IMR-90 (cell line): ENCODE data around the gene ETS1. TPM values are rescaled to one million over a fixed set of nuclear protein-coding genes. Genes with fewer than 3 reads are reported as not detected.

Source experiments
- ATAC-seq: fragments of 200-7000 bp; cut with Tn5 transposase; 2 replicates; pipeline ENCODE4 v1.9.1; 2020; ENCODE audit warnings: low read depth, mild to moderate bottlenecking, moderate library complexity
- BruUV-seq: library from RNA; stranded (reverse); fragments of 400-500 nt; replicated peaks from 2 replicates; lab custom pipeline; 2021; lab: Mats Ljungman, UMichigan
- CTCF ChIA-PET: fragments of 300-600 bp; formaldehyde crosslinking; extraction: SDS; loops from one replicate; lab custom pipeline; 2021; ENCODE audit warnings: antibody characterized with exemption; lab: Yijun Ruan, JAX
- POLR2A ChIA-PET: fragments of 300-600 bp; sonication (Branson Sonifier 250); formaldehyde crosslinking; loops from one replicate; lab custom pipeline; 2022; ENCODE audit warnings: antibody characterized with exemption; ENCODE audit not compliant: unreplicated experiment; lab: Charles Lee
- DNase-seq: peaks from one replicate; pipeline ENCODE4 v3.0.0; 2013
- H2AFZ ChIP-seq: replicated peaks from 2 replicates; pipeline ENCODE3; 2013; ENCODE audit warnings: low read length, mild to moderate bottlenecking; ENCODE audit not compliant: poor library complexity
- H2AK5ac ChIP-seq: 2 replicates; pipeline ENCODE4 v1.6.1; 2013; ENCODE audit warnings: low read depth, low read length, inconsistent platforms
- H2AK9ac ChIP-seq: replicated peaks from 2 replicates; pipeline ENCODE3; 2013; ENCODE audit warnings: mild to moderate bottlenecking, low read depth, low read length, moderate library complexity; ENCODE audit not compliant: poor library complexity
- H2BK120ac ChIP-seq: 2 replicates; pipeline ENCODE4 v1.6.1; 2013; ENCODE audit warnings: low read depth, low read length, inconsistent platforms
- H2BK15ac ChIP-seq: 3 replicates; pipeline ENCODE4 v1.6.1; 2013; ENCODE audit warnings: low read depth, low read length, inconsistent platforms
- H2BK20ac ChIP-seq: 2 replicates; pipeline ENCODE4 v1.6.1; 2013; ENCODE audit warnings: low read depth, mild to moderate bottlenecking, inconsistent platforms, low read length, moderate library complexity
- H2BK5ac ChIP-seq: 2 replicates; pipeline ENCODE4 v1.6.1; 2013; ENCODE audit warnings: mild to moderate bottlenecking, low read depth, low read length, inconsistent platforms; ENCODE audit not compliant: poor library complexity, severe bottlenecking
- H3K14ac ChIP-seq: replicated peaks from 2 replicates; pipeline ENCODE4 v1.6.1; 2013; ENCODE audit warnings: low read depth, low read length, inconsistent platforms
- H3K18ac ChIP-seq: 2 replicates; pipeline ENCODE4 v1.6.1; 2013; ENCODE audit warnings: low read depth, low read length, control low read depth
- H3K23ac ChIP-seq: 2 replicates; pipeline ENCODE4 v1.6.1; 2013; ENCODE audit warnings: low read depth, low read length, inconsistent platforms
- H3K27ac ChIP-seq: 2 replicates; pipeline ENCODE4 v1.5.1; 2013; ENCODE audit warnings: mild to moderate bottlenecking, control low read depth, low read length; ENCODE audit not compliant: insufficient read depth
- H3K27me3 ChIP-seq: 2 replicates; pipeline ENCODE4 v1.6.1; 2013; ENCODE audit warnings: low read length; ENCODE audit not compliant: control insufficient read depth, insufficient read depth
- H3K36me3 ChIP-seq: 2 replicates; pipeline ENCODE4 v1.6.1; 2013; ENCODE audit warnings: low read length, mixed read lengths; ENCODE audit not compliant: control insufficient read depth, insufficient read depth
- H3K4ac ChIP-seq: 2 replicates; pipeline ENCODE4 v1.6.1; 2013; ENCODE audit warnings: low read depth, low read length, inconsistent platforms
- H3K4me1 ChIP-seq: 2 replicates; pipeline ENCODE4 v1.6.1; 2013; ENCODE audit warnings: low read length, mixed read lengths; ENCODE audit not compliant: control insufficient read depth, insufficient read depth
- H3K4me2 ChIP-seq: 2 replicates; pipeline ENCODE4 v1.6.1; 2013; ENCODE audit warnings: low read depth, mild to moderate bottlenecking, control low read depth, low read length, moderate library complexity
- H3K4me3 ChIP-seq: 2 replicates; pipeline ENCODE4 v1.5.1; 2013; ENCODE audit warnings: low read depth, mild to moderate bottlenecking, control low read depth, low read length, moderate library complexity; ENCODE audit not compliant: insufficient read depth
- H3K56ac ChIP-seq: 2 replicates; pipeline ENCODE4 v1.6.1; 2013; ENCODE audit warnings: low read length, inconsistent platforms; ENCODE audit not compliant: insufficient read depth; ENCODE audit errors: extremely low read depth
- H3K79me1 ChIP-seq, 2 experiments: 2 replicates each; pipeline ENCODE4 v1.6.1; 2013; ENCODE audit warnings: low read length in 2 of 2, inconsistent platforms in 1 of 2, low read depth in 1 of 2
- H3K9ac ChIP-seq: 2 replicates; pipeline ENCODE4 v1.6.1; 2013; ENCODE audit warnings: low read depth, low read length, control low read depth
- H3K9me1 ChIP-seq: 2 replicates; pipeline ENCODE4 v1.6.1; 2013; ENCODE audit warnings: low read length, inconsistent platforms; ENCODE audit not compliant: insufficient read depth
- H3K9me3 ChIP-seq: 2 replicates; pipeline ENCODE4 v1.6.1; 2013; ENCODE audit warnings: low read length; ENCODE audit not compliant: control insufficient read depth, insufficient read depth
- H4K20me1 ChIP-seq: 2 replicates; pipeline ENCODE4 v1.6.1; 2013; ENCODE audit warnings: low read length, inconsistent platforms; ENCODE audit not compliant: insufficient read depth
- H4K5ac ChIP-seq: 2 replicates; pipeline ENCODE4 v1.6.1; 2013; ENCODE audit warnings: mild to moderate bottlenecking, low read depth, low read length, control low read depth
- H4K8ac ChIP-seq, 2 experiments: 2 replicates each; pipeline ENCODE4 v1.6.1; 2013; ENCODE audit warnings: low read depth in 2 of 2, low read length in 2 of 2, control low read depth in 1 of 2, inconsistent platforms in 1 of 2
- H4K91ac ChIP-seq: 2 replicates; pipeline ENCODE4 v1.6.1; 2013; ENCODE audit warnings: low read depth, low read length, inconsistent platforms; ENCODE audit not compliant: insufficient read depth
- CEBPB ChIP-seq: IDR thresholded peaks from 2 replicates; pipeline ENCODE4 v1.6.1; 2012; ENCODE audit warnings: low read depth, low read length, improper control_type of control experiment
- FOS ChIP-seq: fragments of 150-350 bp; IDR thresholded peaks from 2 replicates; pipeline ENCODE4 v1.6.1; 2016; ENCODE audit warnings: low read depth, low read length
- MAFK ChIP-seq: IDR thresholded peaks from 2 replicates; pipeline ENCODE4 v1.6.1; 2012; ENCODE audit warnings: low read depth, low read length, improper control_type of control experiment
- MAZ ChIP-seq: IDR thresholded peaks from 2 replicates; pipeline ENCODE4 v1.6.1; 2012; ENCODE audit warnings: low read depth, mild to moderate bottlenecking, low read length, improper control_type of control experiment, moderate library complexity, borderline replicate concordance
- MXI1 ChIP-seq: IDR thresholded peaks from 2 replicates; pipeline ENCODE4 v1.6.1; 2012; ENCODE audit warnings: low read depth, mild to moderate bottlenecking, low read length, moderate library complexity, borderline replicate concordance
- RAD21 ChIP-seq: IDR thresholded peaks from 2 replicates; pipeline ENCODE4 v1.6.1; 2012; ENCODE audit warnings: low read length, improper control_type of control experiment
- RCOR1 ChIP-seq: IDR thresholded peaks from 2 replicates; pipeline ENCODE4 v1.6.1; 2012; ENCODE audit warnings: mild to moderate bottlenecking, low read length, improper control_type of control experiment; ENCODE audit not compliant: insufficient replicate concordance
- RFX5 ChIP-seq: IDR thresholded peaks from 2 replicates; pipeline ENCODE4 v1.8.0; 2012; ENCODE audit warnings: low read depth, mild to moderate bottlenecking, low read length, moderate library complexity
- WGBS, 2 experiments: methylation state at CpG; one replicate each; pipeline versions ENCODE4 v1.1.5 to v1.1.7; 2013; ENCODE audit warnings: missing lambda C conversion rate in 2 of 2; ENCODE audit not compliant: insufficient read length in 1 of 2; ENCODE audit errors: extremely low coverage in 2 of 2; 5-methylcytosine and 5-hydroxymethylcytosine counted together
- dilution Hi-C: fragments of 300-500 bp; cut with HindIII; formaldehyde crosslinking; loops from one replicate; pipeline ENCODE4 v1.14.3; 2018; ENCODE audit warnings: low sequenced_read_pairs; ENCODE audit not compliant: unreplicated experiment
- in situ Hi-C: fragments of 300-500 bp; cut with MboI; formaldehyde crosslinking; loops from 3 replicates; pipeline ENCODE4 v1.14.3; 2019; ENCODE audit warnings: low sequenced_read_pairs, inconsistent platforms, mixed read lengths
- intact Hi-C: fragments of 100-400 bp; cut with micrococcal nuclease; formaldehyde crosslinking; loops from 2 replicates; pipeline ENCODE4 v1.10.0; 2022
- polyA plus RNA-seq, 3 experiments: library from polyadenylated mRNA; depleted of rRNA; stranded (reverse); fragments of >200 nt; gene quantifications; 2 replicates each; pipeline ENCODE4 v1.2.3, GENCODE V29; 2012; ENCODE audit warnings: low replicate concordance in 1 of 3
- total RNA-seq: library from RNA; depleted of rRNA; stranded (reverse); fragments of >200 nt; gene quantifications from 2 replicates; pipeline ENCODE4 v1.2.3, GENCODE V29; 2012
- TF ChIP-seq, protein P1 (sequence below): conservative IDR thresholded peaks from 2 replicates; pipeline ENCODE4 v1.5.1; 2012; ENCODE audit warnings: mild to moderate bottlenecking, low read depth, low read length, improper control_type of control experiment
- TF ChIP-seq, protein P2 (sequence below): fragments of 150-350 bp; IDR thresholded peaks from 2 replicates; pipeline ENCODE4 v1.6.1; 2017; ENCODE audit warnings: mild to moderate bottlenecking, antibody characterized with exemption, low read length, low read depth
- TF ChIP-seq, protein P3 (sequence below): fragments of 150-350 bp; IDR thresholded peaks from 2 replicates; pipeline ENCODE4 v1.6.1; 2016; ENCODE audit warnings: low read depth, mild to moderate bottlenecking, low read length, moderate library complexity, borderline replicate concordance

Gene ETS1
- total and polyA plus RNA-seq, 2 of the 4 experiments (the other 2 are of a cell fraction): 41.2 to 56.3 TPM

DNA sequence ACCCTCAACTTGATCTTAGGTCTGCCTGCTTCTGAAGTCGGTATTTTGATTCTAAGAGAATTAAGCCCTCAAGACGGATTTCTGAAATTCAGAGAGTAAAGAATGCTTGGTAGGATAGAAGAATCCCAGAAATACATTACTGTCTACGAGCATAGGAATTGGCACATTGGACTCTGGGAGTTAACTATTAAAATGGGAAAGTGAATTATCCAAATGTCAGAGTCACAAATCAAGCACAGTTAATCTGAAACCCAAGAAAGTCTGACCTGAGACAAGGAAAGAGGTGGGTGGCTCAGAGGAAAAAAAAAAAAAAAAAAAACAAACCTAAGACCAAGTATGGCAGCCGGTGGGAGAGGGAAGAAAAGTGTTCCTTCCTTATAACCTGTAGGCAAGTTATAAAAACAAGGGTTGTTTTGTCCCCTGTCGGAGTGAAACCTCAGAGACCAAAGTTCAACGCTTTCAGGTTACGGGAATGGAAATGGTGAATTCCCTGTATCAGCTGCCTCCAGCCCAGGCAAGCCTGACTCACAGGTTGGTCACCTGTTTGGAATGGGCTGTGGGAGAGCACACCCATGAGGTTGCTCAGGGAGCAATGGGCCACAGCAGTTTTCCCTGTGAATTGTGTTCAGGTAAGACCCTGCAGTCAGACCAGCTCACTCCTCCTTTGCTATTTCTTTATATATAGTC is 139.0 kb downstream of the ETS1 start:
- Histone ChIP-seq H4K8ac (no peak overlapping the region), H2BK20ac (no peak overlapping the region), H3K27ac (no peak overlapping the region), H3K9ac (no peak overlapping the region), H3K14ac (no peak overlapping the region), H2AFZ (no peak overlapping the region), H2AK5ac (no peak overlapping the region), H3K4ac (0 out of 2 replicates have a peak overlapping the region, but pooled peaks have one; percentile 12), H2BK15ac (no peak overlapping the region), H3K4me3 (no peak overlapping the region), H3K9me3 (no peaks in the 10 kb centered on the region), H3K56ac (no peak overlapping the region), H3K79me1 (0 out of 4 replicates have a peak, but pooled peaks cover 0 to 8% of the 10 kb centered on the region in 2 experiments), H3K18ac (no peak overlapping the region), H4K91ac (no peak overlapping the region), H3K9me1 (peaks cover 8% of the 10 kb centered on the region), H4K5ac (no peak overlapping the region), H3K4me1 (peaks cover 11% of the 10 kb centered on the region), H2AK9ac (no peak overlapping the region), H3K23ac (no peak overlapping the region), H2BK5ac (no peak overlapping the region), H3K4me2 (no peak overlapping the region), H3K36me3 (no peaks in the 10 kb centered on the region), H4K20me1 (no peaks in the 10 kb centered on the region), H2BK120ac (no peak overlapping the region), H3K27me3 (no peaks in the 10 kb centered on the region)
- BruUV-seq: no TSS peak
- CTCF ChIA-PET: no interaction called here
- ATAC-seq (no peak), DNase-seq (peak; percentile 87)
- dilution Hi-C loops: no loop called here
- POLR2A ChIA-PET: interaction anchor here (0.6 kb wide), 1 partner anchor 13 kb away, joined by 4 read pairs; no protein-coding TSS in a partner anchor
- WGBS, 2 experiments: no CpG with 5 or more reads among the region's 7 CpGs
- in situ Hi-C loops: no loop called here
- intact Hi-C loops: no loop called here
- TF ChIP-seq, protein P1, sequence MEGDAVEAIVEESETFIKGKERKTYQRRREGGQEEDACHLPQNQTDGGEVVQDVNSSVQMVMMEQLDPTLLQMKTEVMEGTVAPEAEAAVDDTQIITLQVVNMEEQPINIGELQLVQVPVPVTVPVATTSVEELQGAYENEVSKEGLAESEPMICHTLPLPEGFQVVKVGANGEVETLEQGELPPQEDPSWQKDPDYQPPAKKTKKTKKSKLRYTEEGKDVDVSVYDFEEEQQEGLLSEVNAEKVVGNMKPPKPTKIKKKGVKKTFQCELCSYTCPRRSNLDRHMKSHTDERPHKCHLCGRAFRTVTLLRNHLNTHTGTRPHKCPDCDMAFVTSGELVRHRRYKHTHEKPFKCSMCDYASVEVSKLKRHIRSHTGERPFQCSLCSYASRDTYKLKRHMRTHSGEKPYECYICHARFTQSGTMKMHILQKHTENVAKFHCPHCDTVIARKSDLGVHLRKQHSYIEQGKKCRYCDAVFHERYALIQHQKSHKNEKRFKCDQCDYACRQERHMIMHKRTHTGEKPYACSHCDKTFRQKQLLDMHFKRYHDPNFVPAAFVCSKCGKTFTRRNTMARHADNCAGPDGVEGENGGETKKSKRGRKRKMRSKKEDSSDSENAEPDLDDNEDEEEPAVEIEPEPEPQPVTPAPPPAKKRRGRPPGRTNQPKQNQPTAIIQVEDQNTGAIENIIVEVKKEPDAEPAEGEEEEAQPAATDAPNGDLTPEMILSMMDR: 0 out of 2 replicates have a peak, but pooled peaks have one; percentile 12
- TF ChIP-seq, protein P2, sequence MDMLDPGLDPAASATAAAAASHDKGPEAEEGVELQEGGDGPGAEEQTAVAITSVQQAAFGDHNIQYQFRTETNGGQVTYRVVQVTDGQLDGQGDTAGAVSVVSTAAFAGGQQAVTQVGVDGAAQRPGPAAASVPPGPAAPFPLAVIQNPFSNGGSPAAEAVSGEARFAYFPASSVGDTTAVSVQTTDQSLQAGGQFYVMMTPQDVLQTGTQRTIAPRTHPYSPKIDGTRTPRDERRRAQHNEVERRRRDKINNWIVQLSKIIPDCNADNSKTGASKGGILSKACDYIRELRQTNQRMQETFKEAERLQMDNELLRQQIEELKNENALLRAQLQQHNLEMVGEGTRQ: no peak
- TF ChIP-seq RFX5: no peak
- 0 out of 2 replicates have a peak, but pooled peaks have one; percentile 26 for TF ChIP-seq FOS
- TF ChIP-seq MXI1: no peak
- TF ChIP-seq, protein P3, sequence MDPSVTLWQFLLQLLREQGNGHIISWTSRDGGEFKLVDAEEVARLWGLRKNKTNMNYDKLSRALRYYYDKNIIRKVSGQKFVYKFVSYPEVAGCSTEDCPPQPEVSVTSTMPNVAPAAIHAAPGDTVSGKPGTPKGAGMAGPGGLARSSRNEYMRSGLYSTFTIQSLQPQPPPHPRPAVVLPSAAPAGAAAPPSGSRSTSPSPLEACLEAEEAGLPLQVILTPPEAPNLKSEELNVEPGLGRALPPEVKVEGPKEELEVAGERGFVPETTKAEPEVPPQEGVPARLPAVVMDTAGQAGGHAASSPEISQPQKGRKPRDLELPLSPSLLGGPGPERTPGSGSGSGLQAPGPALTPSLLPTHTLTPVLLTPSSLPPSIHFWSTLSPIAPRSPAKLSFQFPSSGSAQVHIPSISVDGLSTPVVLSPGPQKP: no peak
- no peak for TF ChIP-seq MAFK
- TF ChIP-seq RAD21: peak; percentile 29; the same call in 1 of the 2 replicates
- no peak for TF ChIP-seq CEBPB
- TF ChIP-seq MAZ: no peak
- no peak for TF ChIP-seq RCOR1
